Right lobe of liver (tissue), 6 donors: ENCODE measurements around the gene PTGR1. TPM values are rescaled to one million over a fixed set of nuclear protein-coding genes. Genes with fewer than 3 reads are reported as not detected.

Experiments
- ATAC-seq, 4 donors: fragments of 200-7000 bp; cut with Tn5 transposase; one replicate each; pipeline ENCODE4 v1.9.1; 2020; ENCODE audit warnings: mild to moderate bottlenecking in 4 of 4, moderate library complexity in 4 of 4
- DNase-seq, 3 donors: peaks; one replicate each; pipeline ENCODE4 v3.0.0-alpha.2; 2020
- H3K27ac ChIP-seq, 3 donors: fragments of 200-600 bp; one replicate each; pipeline ENCODE4 v1.8.0; 2022
- H3K27me3 ChIP-seq, 2 donors: fragments of 200-600 bp; one replicate each; pipeline ENCODE4 v1.8.0; 2022
- H3K36me3 ChIP-seq, 4 donors: fragments of 200-600 bp; sonication (generic) in 1 of 4; one replicate each; pipeline versions ENCODE4 v1.5.1 to v1.8.0; 2017 to 2022; ENCODE audit warnings: control low read depth in 1 of 4
- H3K4me1 ChIP-seq, 4 donors: fragments of 200-600 bp; sonication (generic) in 1 of 4; one replicate each; pipeline versions ENCODE4 v1.5.1 to v1.8.0; 2017 to 2022; ENCODE audit warnings: control low read depth in 1 of 4
- H3K4me3 ChIP-seq, 3 donors: fragments of 200-600 bp; one replicate each; pipeline ENCODE4 v1.8.0; 2022
- H3K9me3 ChIP-seq, 4 donors: fragments of 200-600 bp; sonication (generic) in 1 of 4; one replicate each; pipeline versions ENCODE4 v1.5.1 to v1.8.0; 2017 to 2022; ENCODE audit warnings: control low read depth in 1 of 4
- CTCF ChIP-seq, 4 donors: fragments of 200-600 bp in 3 of 4; fragments of 450-650 bp in 1 of 4; IDR thresholded peaks; one replicate each; pipeline versions ENCODE4 v1.5.1 to v1.8.0; 2016 to 2022; ENCODE audit warnings: antibody characterized with exemption in 4 of 4, mild to moderate bottlenecking in 2 of 4
- POLR2A ChIP-seq: fragments of 450-650 bp; IDR thresholded peaks from one replicate; pipeline ENCODE4 v1.6.1; 2017; ENCODE audit warnings: antibody characterized with exemption, mild to moderate bottlenecking
- WGBS: methylation state at CpG from one replicate; pipeline ENCODE4 v1.1.6; 2018; ENCODE audit warnings: low coverage, low lambda C conversion rate; ENCODE audit not compliant: insufficient coverage; ENCODE audit errors: missing lambda C conversion rate; 5-methylcytosine and 5-hydroxymethylcytosine counted together
- intact Hi-C, 2 donors: fragments of 100-400 bp; cut with DNase I; formaldehyde crosslinking; loops; one replicate each; pipeline versions ENCODE4 v1.11.2 to v1.14.1; 2022
- total RNA-seq, 6 experiments: library from RNA; depleted of rRNA in 2 of 6; stranded (reverse); fragments of >200 nt in 2 of 6; fragmentation: NEBNext Ultra II Directional in 3 of 6; extraction: Animal tissue kit (Norgen Biotek cat#: 25700) in 3 of 6; gene quantifications; one replicate each; pipeline versions ENCODE4 v1.1.0 to v1.2.4, GENCODE V29; 2016 to 2023
- donor health status: DM: no; HTN: yes; CAD: no.
- donor health status: DM: no; HTN: no; CAD: no.
- donor health status: DM: no; HTN: no; CAD: no.
- donor health status: DM: no; HTN: yes; CAD: no.
- donor health status: DM: no; HTN: yes; CAD: no.

Gene PTGR1
- total RNA-seq, 6 experiments from 2014 or later = 477 to 1,242 (median 773) TPM

GRCh38 chr9:111548623-111549022 lies 50.8 kb downstream of the PTGR1 start:
- Histone ChIP-seq H3K27ac (no peak overlapping the region), H3K27me3 (no peaks in the 10 kb centered on the region), H3K36me3 (no peaks in the 10 kb centered on the region), H3K9me3 (peaks cover 0 to 70% (median 18%) of the 10 kb centered on the region in 4 donors), H3K4me1 (no peaks in the 10 kb centered on the region), H3K4me3 (no peak overlapping the region)
- no peak for DNase-seq
- TF ChIP-seq POLR2A (no peak), CTCF (IDR thresholded peaks at IDR 0.05) (no peak)
- intact Hi-C loops = no loop called here
- WGBS = 91% methylated on average over 2 of the region's 2 CpGs
- ATAC-seq = no peak

GRCh38 chr9:111542497-111543254 lies 56.8 kb downstream of the PTGR1 start:
- Histone ChIP-seq H3K9me3 (peaks cover 0 to 54% (median 21%) of the 10 kb centered on the region in 4 donors), H3K36me3 (no peaks in the 10 kb centered on the region), H3K27me3 (no peaks in the 10 kb centered on the region), H3K4me1 (no peaks in the 10 kb centered on the region), H3K27ac (no peak overlapping the region), H3K4me3 (no peak overlapping the region)
- WGBS = 91% methylated on average over 11 of the region's 11 CpGs
- no peak for ATAC-seq
- TF ChIP-seq CTCF (IDR thresholded peaks at IDR 0.05) (no peak), POLR2A (no peak)
- no peak for DNase-seq
- intact Hi-C loops = no loop called here

GRCh38 chr9:111533099-111533790 lies 66.2 kb downstream of the PTGR1 start:
- ATAC-seq (no peak), DNase-seq (no peak)
- Histone ChIP-seq H3K36me3 (peaks cover 0 to 2% (median 0%) of the 10 kb centered on the region in 4 donors), H3K27ac (no peak overlapping the region), H3K4me3 (no peak overlapping the region), H3K4me1 (no peaks in the 10 kb centered on the region), H3K9me3 (peaks cover 0 to 7% (median 0%) of the 10 kb centered on the region in 4 donors), H3K27me3 (no peaks in the 10 kb centered on the region)
- TF ChIP-seq CTCF (IDR thresholded peaks at IDR 0.05) (no peak), POLR2A (no peak)
- 93% methylated on average over 4 of the region's 5 CpGs for WGBS
- intact Hi-C loops = no loop called here

- H3K27me3 ChIP-seq = no peaks in the 10 kb centered on the region
- H3K4me1 ChIP-seq = no peaks in the 10 kb centered on the region
- DNase-seq = no peak
- WGBS = 96% methylated on average over 4 of the region's 4 CpGs
- H3K36me3 ChIP-seq = peaks cover 0 to 2% (median 0%) of the 10 kb centered on the region in 4 donors
- H3K9me3 ChIP-seq = no peaks in the 10 kb centered on the region
- intact Hi-C loops = no loop called here
- H3K4me3 ChIP-seq = no peak overlapping the region
- ATAC-seq = no peak
- no peak overlapping the region for H3K27ac ChIP-seq
- TF ChIP-seq POLR2A (no peak), CTCF (IDR thresholded peaks at IDR 0.05) (no peak)
Measured at GRCh38 chr9:111531716-111532115, 67.7 kb downstream of the PTGR1 start.
